ENCODE results near the gene CCDC177.
"Not testable (repeated sequence)": the region's sequence is repeated elsewhere in the genome, so short reads cannot be mapped to it uniquely, and the experiment has no call there.

The CCDC177 gene

DNA sequence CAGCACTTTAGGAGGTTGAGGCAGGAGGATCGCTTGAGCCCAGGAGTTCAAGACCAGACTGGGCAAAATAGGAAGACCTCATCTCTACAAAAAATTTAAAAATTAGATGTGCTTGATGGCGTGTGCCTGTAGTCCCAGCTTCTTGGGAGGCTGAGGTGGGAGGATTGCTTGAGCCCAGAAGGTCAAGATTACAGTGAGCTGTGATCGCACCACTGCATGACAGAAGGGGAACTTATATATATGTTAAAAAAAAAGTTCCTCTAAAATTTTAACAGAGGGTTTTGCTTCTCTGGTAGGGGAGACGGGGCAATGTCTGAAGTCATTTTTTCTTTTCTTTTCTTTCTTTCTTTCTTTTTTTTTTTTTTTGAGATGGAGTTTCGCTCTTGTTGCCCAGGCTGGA lies 24.8 kb upstream of the CCDC177 start:
- not testable (repeated sequence) for DNase-seq

DNA sequence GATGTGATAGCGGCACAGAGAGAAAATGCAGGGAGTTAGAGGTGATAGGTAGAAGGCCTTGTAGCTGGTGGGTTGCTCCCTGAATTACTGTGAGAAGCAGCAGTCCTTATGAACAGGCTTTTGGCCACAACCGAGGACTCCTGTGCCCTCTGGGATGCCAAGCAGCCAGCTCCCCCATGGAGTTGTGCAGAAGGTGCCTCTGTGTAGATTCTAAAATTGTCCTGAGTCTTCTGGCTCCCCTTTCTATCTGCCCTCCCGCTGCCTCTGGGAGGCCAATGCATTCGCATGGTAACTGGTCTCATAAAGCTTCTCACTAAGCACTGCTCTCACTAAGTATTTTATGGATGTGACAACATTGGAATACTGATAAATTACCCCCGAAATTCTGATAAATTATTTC lies 20.7 kb upstream of the CCDC177 start:
- no peak for DNase-seq

DNA sequence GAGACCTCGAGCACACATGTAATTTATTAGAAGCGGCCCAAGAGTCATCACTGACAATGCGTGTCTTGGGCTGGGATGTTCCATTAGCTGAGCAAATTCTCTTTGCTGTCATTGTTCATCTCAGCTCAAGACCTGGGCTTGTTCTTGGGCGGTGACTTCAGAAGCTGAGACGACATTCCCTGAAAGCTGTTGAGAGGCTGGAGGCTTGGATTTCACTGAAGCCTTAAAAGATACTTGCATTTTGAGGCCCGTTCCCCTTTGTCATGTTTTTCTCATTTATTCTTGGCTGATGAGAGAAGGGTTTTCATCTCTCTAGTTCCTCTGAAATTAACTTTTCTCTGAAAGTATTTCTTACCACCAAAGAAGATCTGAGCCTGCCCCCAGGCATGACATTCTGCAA lies 20.2 kb upstream of the CCDC177 start:
- no peak for DNase-seq

- no peak for DNase-seq
These were observed 18.5 kb upstream of the CCDC177 start for GRCh38 chr14:69593018-69593677.

DNA sequence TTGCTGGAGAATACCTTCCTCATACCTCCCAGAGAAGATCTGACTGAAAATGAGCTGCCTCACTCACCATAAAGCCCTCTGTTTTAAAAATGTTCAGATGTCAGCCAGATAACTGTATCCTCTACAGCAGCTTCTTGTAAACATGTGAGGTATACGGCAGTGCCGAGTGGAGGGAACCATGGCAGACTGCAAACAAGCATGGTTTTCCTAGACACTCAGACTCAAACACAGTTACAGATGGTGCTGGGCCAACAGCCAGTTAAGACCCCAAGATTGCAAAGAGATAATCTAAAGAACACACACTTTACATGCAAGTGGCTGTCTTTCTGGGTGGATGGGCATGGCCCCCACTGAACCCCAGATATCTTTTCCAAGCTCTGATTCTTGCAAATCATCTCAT lies 16.6 kb upstream of the CCDC177 start:
- no peak for DNase-seq

GRCh38 chr14:69587389-69587788 lies 12.7 kb upstream of the CCDC177 start:
- DNase-seq = no peak

GRCh38 chr14:69586404-69586803 lies 11.7 kb upstream of the CCDC177 start:
- no peak for DNase-seq

- no peak for DNase-seq
These were observed 9.7 kb upstream of the CCDC177 start for GRCh38 chr14:69584389-69584788.

GRCh38 chr14:69582829-69583228 lies 8.2 kb upstream of the CCDC177 start:
- DNase-seq = no peak

DNA sequence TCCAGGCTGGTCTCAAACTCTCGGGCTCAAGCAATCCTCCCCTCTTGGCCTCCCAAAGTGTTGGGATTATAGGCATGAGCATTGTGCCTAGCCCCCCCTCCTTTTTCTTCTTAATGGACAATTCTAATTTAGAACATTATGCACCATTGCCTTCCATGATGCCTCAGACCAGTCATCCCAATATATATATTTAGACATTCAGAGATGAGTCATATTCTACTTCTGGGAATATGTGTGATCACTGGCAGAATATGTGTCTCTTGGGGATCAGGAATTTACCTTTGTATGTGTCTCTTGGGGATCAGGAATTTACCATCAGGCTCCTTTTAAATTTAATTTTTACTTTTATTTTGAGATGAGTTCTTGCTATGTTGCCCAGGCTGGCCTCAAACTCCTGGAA lies 7.5 kb upstream of the CCDC177 start:
- DNase-seq = no peak

DNA sequence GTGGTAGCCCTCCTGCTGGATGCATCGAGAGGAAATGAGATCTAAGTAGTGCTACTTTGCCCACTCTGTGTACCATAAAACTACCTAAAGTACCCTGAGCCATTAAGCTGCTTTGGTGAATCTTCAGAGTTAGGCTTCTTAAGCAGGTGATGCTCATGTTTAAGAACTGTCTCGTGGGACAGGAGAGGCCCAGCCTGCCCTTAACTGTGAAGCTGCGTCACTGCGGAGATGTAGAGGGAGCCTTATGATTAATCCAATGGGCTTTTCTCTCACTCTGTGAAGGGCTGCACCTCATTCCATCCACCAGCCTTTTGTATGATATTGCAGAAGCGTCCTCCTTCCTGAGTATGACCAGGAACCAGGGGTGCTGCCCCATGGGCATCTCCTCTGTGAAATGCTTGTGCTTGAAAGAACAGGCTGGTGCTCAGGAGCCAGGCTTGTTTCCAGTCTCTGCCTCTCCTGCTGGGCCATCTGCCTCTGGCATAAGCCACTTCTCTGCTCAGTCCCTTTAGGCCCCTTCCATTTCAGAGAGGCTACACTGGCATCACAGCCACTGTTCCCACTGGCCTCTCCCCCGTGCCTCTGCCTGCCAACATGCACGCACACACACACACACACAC lies 6.8 kb upstream of the CCDC177 start:
- DNase-seq = no peak

DNA sequence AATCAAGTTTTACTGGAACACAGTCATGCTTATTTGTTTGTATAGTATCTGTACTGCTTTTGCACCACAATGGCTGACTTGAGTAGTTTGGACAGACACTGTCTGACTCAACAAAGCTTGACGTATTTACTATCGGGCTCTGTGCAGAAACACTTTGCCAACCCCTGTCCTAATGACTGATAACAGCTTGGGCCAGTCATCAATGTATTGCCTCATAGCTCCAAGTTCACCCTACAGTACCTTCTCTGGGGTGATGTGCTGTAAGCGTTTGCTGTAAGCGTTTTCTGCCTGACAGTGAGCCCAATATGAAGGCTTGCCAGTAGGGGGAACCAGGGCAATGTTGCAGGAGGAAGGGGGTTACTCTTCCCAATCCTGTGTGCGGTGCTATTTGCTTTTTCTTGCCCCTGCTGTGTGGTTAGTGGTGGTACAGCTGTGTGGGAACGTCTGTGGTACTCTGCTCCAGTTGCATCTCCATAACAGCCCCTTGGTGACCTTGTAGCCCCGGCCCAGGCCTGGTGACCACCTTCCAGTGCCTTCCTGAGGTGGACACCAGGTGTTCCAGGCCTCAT lies 5.4 kb upstream of the CCDC177 start:
- no peak for DNase-seq

GRCh38 chr14:69579476-69579875 lies 4.8 kb upstream of the CCDC177 start:
- no peak for DNase-seq

DNA sequence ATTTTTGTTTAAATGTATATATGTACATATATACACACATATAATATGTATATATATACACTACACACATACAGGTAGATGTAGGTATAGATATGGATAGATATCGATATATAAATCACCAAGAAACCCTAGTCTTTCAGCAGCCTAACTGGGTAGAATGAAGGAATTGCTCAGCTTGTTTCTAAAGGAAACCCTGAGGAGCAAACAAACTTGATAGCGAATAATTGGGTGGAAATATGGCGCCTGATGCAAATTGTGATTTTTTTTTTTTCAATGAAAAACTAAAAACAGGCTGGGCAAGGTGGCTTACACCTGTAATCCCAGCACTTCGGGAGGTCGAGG lies 254 bp upstream of the CCDC177 start:
- no peak for DNase-seq

DNA sequence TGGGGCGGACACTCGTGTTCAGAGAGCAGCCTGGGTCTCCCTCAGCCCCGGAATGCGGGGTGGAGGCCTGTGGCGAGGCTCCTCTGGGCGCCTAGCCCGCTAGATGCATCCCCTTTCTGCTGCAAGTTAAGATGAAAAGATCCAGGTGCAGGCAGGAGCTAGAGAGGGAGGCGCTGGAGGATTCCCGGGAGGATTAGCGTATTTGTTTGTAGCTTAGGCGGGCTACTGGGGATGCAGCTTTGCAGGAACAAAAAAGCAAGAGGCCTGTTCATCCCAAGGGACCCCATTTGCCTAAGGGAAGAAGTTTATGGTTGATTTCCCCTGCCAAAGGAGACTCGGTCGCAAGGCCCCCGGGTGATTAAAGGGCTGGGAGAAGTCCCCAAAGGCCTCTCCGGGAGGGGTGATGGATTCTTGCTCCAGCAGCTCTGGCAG lies 824 bp downstream of the CCDC177 start:
- no peak for DNase-seq

DNA sequence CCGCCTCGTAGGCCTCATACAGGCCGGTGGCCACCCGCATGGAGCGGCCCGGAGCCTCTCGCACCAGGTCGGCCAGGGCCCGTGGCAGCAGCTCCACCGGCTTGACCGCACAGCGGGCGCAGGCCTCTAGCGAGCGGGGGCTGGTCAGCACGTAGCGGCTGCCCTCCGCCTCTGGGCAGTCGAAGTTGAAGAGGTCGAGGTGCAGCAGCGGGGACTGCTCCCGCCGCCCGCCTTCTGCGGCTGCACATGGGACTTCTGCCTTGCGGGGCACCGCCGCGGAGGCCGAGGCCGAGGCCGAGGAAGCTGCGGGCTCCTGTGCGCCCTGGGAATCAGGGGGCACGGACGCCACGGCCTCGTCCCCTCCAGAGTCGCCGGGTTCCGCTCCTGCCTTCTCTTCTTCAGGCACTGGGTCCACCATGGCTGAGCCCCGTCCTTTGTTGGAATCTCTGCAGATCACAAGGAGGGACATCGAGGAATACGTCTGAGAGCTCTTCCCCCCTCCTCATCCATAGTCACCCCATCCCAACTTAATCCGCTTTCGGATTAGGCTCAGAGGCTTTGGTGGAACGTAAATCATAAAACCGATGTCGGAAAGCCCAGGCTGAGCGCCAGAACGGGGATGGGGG lies 1.4 kb downstream of the CCDC177 start:
- no peak for DNase-seq

- no peak for DNase-seq
These were observed 1.9 kb downstream of the CCDC177 start for GRCh38 chr14:69572841-69573135.

DNA sequence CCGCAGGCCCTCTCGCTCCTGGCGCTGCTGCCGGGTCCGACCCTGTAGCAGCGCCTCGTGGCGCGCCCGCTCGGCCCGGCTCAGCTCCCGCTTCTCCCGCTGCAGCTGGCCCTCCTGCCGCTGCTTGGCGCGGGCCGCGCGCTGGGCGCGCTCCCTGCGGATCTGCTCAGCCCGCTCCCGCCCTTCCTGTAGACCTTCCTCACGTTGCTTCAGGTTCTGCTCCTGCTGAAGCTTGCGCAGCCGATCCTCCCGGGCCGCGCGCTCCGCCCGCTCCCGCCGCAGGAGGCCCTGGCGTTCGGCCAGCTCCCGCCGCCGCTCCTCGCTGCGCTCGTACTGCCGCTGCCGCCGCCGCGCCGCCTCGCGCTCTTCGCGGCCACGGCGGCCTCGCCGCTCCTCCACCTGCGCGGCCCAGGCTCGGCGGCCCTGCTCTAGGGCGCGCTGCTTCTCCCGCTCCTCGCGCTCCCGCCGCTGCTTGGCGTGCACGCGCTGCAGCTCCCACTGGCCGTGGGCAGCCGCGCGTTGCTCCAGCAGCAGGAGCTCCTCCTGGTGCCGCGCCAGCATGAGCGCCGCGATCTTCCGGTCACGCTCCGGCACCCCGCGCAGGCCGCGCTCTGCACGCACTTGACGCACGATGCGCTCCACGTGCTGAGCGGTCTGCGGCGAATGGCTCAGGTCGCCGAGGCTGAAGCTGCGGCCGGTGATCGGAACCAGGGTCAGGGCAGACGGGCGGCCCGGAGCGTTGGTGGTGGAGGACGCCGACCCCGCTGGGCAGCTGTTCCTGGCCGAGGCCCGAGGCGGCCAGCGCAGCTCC lies 2.4 kb downstream of the CCDC177 start:
- DNase-seq = no peak

GRCh38 chr14:69571449-69572029 lies 3.1 kb downstream of the CCDC177 start:
- DNase-seq = no peak

GRCh38 chr14:69570836-69571330 lies 3.8 kb downstream of the CCDC177 start:
- DNase-seq = no peak

- DNase-seq = no peak
These were observed 4.8 kb downstream of the CCDC177 start for GRCh38 chr14:69569859-69570258.

DNA sequence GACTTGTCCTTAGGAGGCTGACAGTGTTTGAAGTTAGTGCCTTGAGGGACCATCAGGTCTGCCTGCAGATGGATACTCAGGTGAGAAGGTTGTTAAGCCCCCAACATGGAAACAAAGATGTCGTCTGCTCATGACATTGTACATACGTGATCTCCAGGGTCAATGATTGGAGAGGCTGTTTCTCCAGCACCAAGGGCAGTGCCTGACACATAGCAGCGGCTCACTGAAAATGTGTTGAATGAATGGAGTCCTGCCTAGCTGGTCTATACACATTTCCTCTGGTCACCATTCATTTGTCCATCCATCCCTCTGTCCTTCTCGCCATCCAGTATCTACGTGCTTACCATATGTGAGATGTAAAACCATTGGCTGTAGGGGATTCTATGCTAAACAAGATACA lies 7.1 kb downstream of the CCDC177 start:
- DNase-seq = no peak

DNA sequence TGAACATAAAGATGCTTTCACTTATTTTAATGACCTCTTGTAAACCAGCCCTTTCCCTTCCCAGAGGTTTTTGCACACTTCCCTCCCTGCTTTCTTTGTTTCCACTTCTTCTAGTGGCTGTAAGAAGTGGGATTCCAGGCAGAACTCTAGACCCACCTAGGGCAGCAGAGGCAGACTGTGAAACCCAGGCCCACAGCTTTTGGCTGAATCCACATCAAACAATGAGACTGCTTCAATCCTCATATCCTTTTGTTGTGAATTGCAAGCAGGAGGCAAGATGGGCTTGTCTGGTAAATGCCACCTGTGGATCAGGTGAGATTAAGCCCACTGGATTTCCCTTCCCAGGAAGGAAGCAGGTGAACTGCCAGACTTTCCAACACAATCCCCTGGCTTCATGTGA lies 12.8 kb downstream of the CCDC177 start:
- DNase-seq = no peak
